K562 (cell line): ENCODE measurements around the gene ODC1. TPM values are rescaled to one million over a fixed set of nuclear protein-coding genes. Genes with fewer than 3 reads are reported as not detected.

Experiments
- ATF7 ChIP-seq: fragments of 450-650 bp; IDR thresholded peaks from 2 replicates; pipeline ENCODE4 v1.7.1; 2014; ENCODE audit warnings: mild to moderate bottlenecking, moderate library complexity
- BRF1 ChIP-seq: IDR thresholded peaks from 3 replicates; pipeline ENCODE4 v1.6.1; 2011; ENCODE audit warnings: borderline replicate concordance, mild to moderate bottlenecking; ENCODE audit not compliant: insufficient read length; ENCODE audit errors: extremely low read depth
- CBFA2T2 ChIP-seq: fragments of 450-650 bp; conservative IDR thresholded peaks from 2 replicates; pipeline ENCODE4 v1.6.1; 2017; ENCODE audit warnings: mild to moderate bottlenecking
- E2F1 ChIP-seq: sonication (generic); formaldehyde crosslinking; IDR thresholded peaks from 2 replicates; pipeline ENCODE4 v1.8.1; 2023; ENCODE audit warnings: mild to moderate bottlenecking, missing genetic modification reagents, moderate library complexity
- KLF16 ChIP-seq: IDR thresholded peaks from 2 replicates; pipeline ENCODE4 v1.6.1; 2016; ENCODE audit warnings: antibody characterized with exemption
- MGA ChIP-seq: fragments of 450-650 bp; IDR thresholded peaks from 2 replicates; pipeline ENCODE4 v1.6.1; 2016; ENCODE audit warnings: mild to moderate bottlenecking, moderate library complexity
- TARDBP ChIP-seq: fragments of 450-650 bp; IDR thresholded peaks from 2 replicates; pipeline ENCODE4 v1.6.1; 2016
- ZNF263 ChIP-seq: sonication (generic); formaldehyde crosslinking; IDR thresholded peaks from 2 replicates; pipeline ENCODE4 v1.8.0; 2022; ENCODE audit warnings: mild to moderate bottlenecking, missing genetic modification reagents, borderline replicate concordance
- polyA plus RNA-seq, 8 experiments: library from polyadenylated mRNA; depleted of rRNA in 4 of 8; stranded (reverse) in 5 of 8; unstranded in 3 of 8; fragments of >200 nt; fragmentation: Nextera tagmentation in 2 of 8; fragmentation: Illumina TruSeq in 1 of 8; extraction: Ambion mirVana in 2 of 8; extraction: Trizol in 1 of 8; gene quantifications; 2 replicates each; pipeline versions ENCODE4 v1.2.1 to v1.2.3, GENCODE V29; 2011 to 2014; ENCODE audit warnings: inconsistent platforms in 1 of 8, missing spikeins in 1 of 8
- total RNA-seq, 7 experiments: library from RNA; depleted of rRNA in 6 of 7; stranded (reverse); fragments of >200 nt in 6 of 7; fragmentation: Illumina TruSeq in 2 of 7; extraction: Trizol in 2 of 7; gene quantifications; 2 replicates each; pipeline versions ENCODE4 v1.2.1 to v1.2.3, GENCODE V29; 2011 to 2021; ENCODE audit warnings: low replicate concordance in 1 of 7
- TF ChIP-seq, protein P1 (sequence below), 2 experiments: fragments of 250-450 bp in 1 of 2; fragments of 450-650 bp in 1 of 2; sonication (Bioruptor Pico) in 1 of 2; IDR thresholded peaks; 2 replicates each; pipeline versions ENCODE4 v1.6.1 to v1.8.0; 2016 to 2021; ENCODE audit warnings: mild to moderate bottlenecking in 2 of 2, moderate library complexity in 2 of 2, missing compliant biosample characterization in 1 of 2, missing genetic modification characterization in 1 of 2
- TF ChIP-seq, protein P2 (sequence below): fragments of 450-650 bp; conservative IDR thresholded peaks from 2 replicates; pipeline ENCODE4 v1.6.1; 2016; ENCODE audit warnings: missing genetic modification characterization, low read depth, mild to moderate bottlenecking, missing compliant biosample characterization, moderate library complexity

ODC1 gene
- total and polyA plus RNA-seq, 9 of the 15 experiments (the other 6 are each of a cell fraction or from before 2014, with no cell fraction given), result 142 to 563 (median 457) TPM

DNA sequence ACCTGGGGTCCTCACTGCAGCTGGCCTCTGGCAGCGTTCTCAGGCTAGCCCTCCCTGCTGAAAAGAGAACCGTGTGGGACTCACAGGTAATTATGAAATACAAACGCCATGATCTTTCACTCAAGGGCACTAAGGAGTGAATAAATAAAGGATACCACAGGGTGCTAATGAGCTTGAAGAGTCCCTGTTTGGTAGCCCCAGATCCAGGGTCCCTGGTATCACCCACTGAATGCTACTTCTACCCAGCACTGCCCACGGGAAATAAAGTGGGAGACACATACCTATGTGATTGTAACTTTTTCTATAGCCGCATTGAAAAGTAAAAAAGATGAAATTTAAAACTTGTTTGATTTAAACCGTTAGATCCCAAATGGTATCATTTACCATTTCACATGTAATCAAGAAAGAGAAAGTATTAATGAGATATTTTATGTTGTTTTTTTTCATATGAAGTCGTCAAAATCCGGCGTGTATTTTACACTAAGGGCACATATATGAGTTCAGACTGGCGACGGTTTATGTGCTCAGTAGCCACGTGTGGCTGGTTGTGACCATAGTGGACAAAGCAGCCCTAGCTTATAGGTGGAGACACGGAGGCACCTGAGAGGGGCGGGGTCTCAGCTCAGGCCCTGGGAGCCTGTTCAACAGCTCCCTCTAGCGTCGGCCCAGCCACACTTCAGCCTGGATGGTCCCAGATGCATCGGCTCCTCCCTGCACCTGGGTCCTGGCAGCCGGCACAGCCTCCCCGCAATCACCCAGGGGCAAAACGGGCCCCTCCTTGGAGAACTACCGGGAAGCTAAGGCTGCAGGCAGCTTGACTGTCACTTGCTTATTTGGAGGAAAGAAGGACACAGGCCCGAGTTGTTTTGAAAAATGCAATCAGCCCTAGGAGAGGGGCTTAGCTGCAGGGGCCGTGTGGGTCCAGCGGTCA lies 39.2 kb downstream of the ODC1 start (continued):
- TF ChIP-seq MGA, result peak; percentile 73
- TF ChIP-seq, protein P1, sequence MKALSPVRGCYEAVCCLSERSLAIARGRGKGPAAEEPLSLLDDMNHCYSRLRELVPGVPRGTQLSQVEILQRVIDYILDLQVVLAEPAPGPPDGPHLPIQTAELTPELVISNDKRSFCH (CRISPR knock-in tag; IDR thresholded peaks at IDR 0.05), result no peak
- TF ChIP-seq, protein P1 (tag; IDR thresholded peaks at IDR 0.05), result peak; percentile 25; the same call in 1 of the 2 replicates
- TF ChIP-seq TARDBP, result no peak
- TF ChIP-seq E2F1 (CRISPR knock-in tag), result no peak
- TF ChIP-seq ATF7, result peak; percentile 16; the same call in 1 of the 2 replicates
- TF ChIP-seq KLF16, result peak; percentile 50; the same call in 1 of the 2 replicates
- TF ChIP-seq ZNF263 (CRISPR knock-in tag), result no peak
- TF ChIP-seq BRF1, result no peak
- TF ChIP-seq, protein P2, sequence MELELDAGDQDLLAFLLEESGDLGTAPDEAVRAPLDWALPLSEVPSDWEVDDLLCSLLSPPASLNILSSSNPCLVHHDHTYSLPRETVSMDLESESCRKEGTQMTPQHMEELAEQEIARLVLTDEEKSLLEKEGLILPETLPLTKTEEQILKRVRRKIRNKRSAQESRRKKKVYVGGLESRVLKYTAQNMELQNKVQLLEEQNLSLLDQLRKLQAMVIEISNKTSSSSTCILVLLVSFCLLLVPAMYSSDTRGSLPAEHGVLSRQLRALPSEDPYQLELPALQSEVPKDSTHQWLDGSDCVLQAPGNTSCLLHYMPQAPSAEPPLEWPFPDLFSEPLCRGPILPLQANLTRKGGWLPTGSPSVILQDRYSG (tag), result no peak
- 0 out of 2 replicates have a peak, but pooled peaks have one; percentile 19 for TF ChIP-seq CBFA2T2
